HAP-1 (cell line): ENCODE results near the gene RAD51B.

ENCODE experiments used
- DNase-seq, 2 experiments: peaks; one replicate each; pipeline ENCODE4 v3.0.0-alpha.2; 2016 to 2020; ENCODE audit warnings: low spot score in 2 of 2
- H3K27me3 ChIP-seq: fragments of 250-450 bp; sonication (Bioruptor Pico); 2 replicates; pipeline ENCODE4 v1.5.1; 2020; ENCODE audit warnings: low read depth, mild to moderate bottlenecking, moderate library complexity
- H3K36me3 ChIP-seq: fragments of 250-450 bp; sonication (Bioruptor Pico); replicated peaks from 2 replicates; pipeline ENCODE4 v1.5.1; 2020; ENCODE audit warnings: mild to moderate bottlenecking
- H3K4me1 ChIP-seq: fragments of 250-450 bp; sonication (Bioruptor Pico); 2 replicates; pipeline ENCODE4 v1.5.1; 2020; ENCODE audit warnings: mild to moderate bottlenecking
- H3K4me3 ChIP-seq: fragments of 250-450 bp; sonication (Bioruptor Pico); 2 replicates; pipeline ENCODE4 v1.5.1; 2020; ENCODE audit warnings: mild to moderate bottlenecking, moderate library complexity
- H3K9me3 ChIP-seq: fragments of 250-450 bp; sonication (Bioruptor Pico); 2 replicates; pipeline ENCODE4 v1.5.1; 2020; ENCODE audit warnings: mild to moderate bottlenecking, moderate library complexity
- in situ Hi-C: fragments of 300-500 bp; cut with MboI; formaldehyde crosslinking; loops from 3 replicates; pipeline ENCODE4 v1.14.3; 2020; ENCODE audit warnings: low sequenced_read_pairs, inconsistent platforms, mixed read lengths

The RAD51B gene

GRCh38 chr14:67889455-67889854 is 69.9 kb downstream of the RAD51B start:
- in situ Hi-C loops = no loop called here
- DNase-seq = no peak
- Histone ChIP-seq H3K9me3 (no peaks in the 10 kb centered on the region), H3K36me3 (no peaks in the 10 kb centered on the region), H3K4me1 (no peaks in the 10 kb centered on the region), H3K27me3 (no peaks in the 10 kb centered on the region), H3K4me3 (no peak overlapping the region)

DNA sequence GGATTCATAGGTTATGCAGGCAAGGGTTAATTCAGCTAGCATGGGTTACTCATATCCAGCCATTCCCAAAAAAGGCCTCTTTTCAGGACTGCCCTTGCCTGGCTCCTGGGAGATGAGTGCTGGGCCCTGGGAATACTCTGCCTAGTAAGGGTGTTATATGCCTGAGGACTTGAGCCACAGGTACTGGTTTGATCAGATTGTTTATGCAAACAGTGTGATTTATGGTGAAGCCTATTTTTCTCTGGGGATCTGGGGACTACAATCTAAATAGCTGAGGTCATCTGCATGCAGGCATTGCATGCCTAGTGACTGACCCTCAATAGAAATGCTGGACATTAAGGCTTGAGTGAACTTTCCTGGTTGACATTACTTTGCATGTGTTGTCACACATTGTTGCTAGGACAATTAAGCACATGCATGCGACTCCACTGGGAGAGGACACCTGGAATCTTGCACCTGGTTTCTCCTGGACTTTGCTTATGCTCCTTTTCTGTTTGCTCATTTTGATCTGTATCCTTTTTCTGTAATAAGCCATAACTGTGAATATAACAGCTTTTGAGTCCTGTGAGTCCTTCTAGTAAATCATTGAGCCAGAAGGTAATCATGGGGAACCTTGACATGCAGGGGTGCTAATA is 73.0 kb downstream of the RAD51B start:
- no peak overlapping the region for H3K4me3 ChIP-seq
- no peaks in the 10 kb centered on the region for H3K27me3 ChIP-seq
- in situ Hi-C loops = no loop called here
- H3K9me3 ChIP-seq = no peaks in the 10 kb centered on the region
- DNase-seq = no peak
- H3K4me1 ChIP-seq = no peaks in the 10 kb centered on the region
- H3K36me3 ChIP-seq = no peaks in the 10 kb centered on the region

GRCh38 chr14:67900231-67900630 is 80.7 kb downstream of the RAD51B start:
- Histone ChIP-seq H3K4me3 (no peak overlapping the region), H3K4me1 (no peaks in the 10 kb centered on the region), H3K36me3 (no peaks in the 10 kb centered on the region), H3K9me3 (no peaks in the 10 kb centered on the region), H3K27me3 (no peaks in the 10 kb centered on the region)
- in situ Hi-C loops = no loop called here
- DNase-seq = no peak

DNA sequence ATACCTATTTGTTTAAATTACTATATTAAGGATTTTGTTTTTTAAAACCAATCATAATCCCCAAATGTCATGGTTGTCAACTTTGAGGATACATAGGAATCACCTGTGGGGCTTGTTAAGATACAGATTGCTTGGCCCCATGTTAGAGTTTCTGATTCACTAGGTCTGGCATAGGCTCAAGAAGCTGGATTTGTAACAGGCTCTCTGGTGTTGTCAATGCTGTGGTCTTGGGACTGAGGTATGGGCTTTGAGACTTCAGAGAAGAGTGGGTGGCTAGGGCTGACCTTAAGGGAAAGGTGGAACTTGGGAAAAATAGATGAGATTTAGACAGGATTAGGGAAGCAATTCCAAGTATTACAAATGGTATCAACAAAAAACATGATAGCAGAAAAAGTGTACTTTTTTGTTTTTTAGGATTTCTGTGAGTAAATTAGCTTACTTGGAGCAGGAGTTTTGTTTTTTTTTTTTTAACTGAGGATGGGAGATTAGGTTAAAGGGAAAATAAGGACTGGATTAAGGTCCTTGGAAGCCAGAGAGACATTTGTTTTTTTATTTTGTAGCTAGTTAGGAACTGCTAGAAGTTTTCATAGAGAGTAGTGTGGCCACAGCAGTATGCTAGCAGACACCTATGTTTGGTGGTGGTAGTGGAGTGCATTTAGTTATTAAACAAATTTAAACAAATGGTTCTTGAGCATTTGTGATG is 88.6 kb downstream of the RAD51B start:
- no peak overlapping the region for H3K4me3 ChIP-seq
- H3K27me3 ChIP-seq = no peaks in the 10 kb centered on the region
- H3K36me3 ChIP-seq = no peaks in the 10 kb centered on the region
- no peak for DNase-seq
- in situ Hi-C loops = no loop called here
- no peaks in the 10 kb centered on the region for H3K4me1 ChIP-seq
- H3K9me3 ChIP-seq = no peaks in the 10 kb centered on the region

- no peaks in the 10 kb centered on the region for H3K9me3 ChIP-seq
- DNase-seq = no peak
- in situ Hi-C loops = no loop called here
- no peaks in the 10 kb centered on the region for H3K36me3 ChIP-seq
- no peak overlapping the region for H3K4me3 ChIP-seq
- H3K4me1 ChIP-seq = no peaks in the 10 kb centered on the region
- no peaks in the 10 kb centered on the region for H3K27me3 ChIP-seq
Measured at GRCh38 chr14:67911562-67911961, 92.0 kb downstream of the RAD51B start.

DNA sequence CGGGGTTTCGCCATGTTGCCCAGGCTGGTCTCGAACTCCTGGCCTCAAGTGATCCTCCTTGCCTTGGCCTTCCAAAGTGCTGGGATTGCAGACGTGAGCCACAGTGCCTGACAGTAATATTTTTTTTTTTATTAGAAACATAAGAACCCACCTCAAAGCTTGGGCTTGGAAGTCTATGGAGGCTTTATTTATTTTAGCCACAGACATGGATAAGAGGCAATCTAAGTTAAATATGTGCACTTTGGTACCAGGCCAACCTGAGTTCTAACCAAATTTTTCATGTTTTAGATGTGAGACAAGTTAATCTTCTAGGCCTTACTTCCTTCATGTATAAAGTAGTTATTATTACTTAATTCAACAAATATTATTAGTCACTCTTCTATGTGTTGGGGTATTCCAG is 96.9 kb downstream of the RAD51B start:
- in situ Hi-C loops = no loop called here
- DNase-seq = no peak
- H3K27me3 ChIP-seq = no peaks in the 10 kb centered on the region
- no peaks in the 10 kb centered on the region for H3K9me3 ChIP-seq
- H3K4me3 ChIP-seq = no peak overlapping the region
- no peaks in the 10 kb centered on the region for H3K4me1 ChIP-seq
- no peaks in the 10 kb centered on the region for H3K36me3 ChIP-seq

DNA sequence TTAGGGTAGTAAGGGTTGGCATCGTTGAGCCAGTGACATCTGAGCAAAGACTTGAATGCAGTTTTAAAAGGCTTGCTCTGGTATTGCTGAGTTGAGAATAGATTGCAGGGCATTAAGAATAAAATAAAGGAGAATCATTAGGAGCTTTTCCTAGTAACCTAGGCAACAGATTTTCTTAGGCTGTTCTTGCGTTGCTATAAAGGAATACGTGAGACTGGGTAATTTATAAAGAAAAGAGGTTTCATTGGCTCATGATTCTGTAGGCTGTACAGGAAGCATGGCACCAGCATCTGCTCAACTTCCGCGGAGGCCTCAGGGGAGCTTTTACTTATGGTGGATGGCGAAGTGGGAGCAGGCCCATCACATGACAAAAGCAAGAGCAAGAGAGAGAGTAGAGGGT is 97.4 kb downstream of the RAD51B start:
- Histone ChIP-seq H3K9me3 (no peaks in the 10 kb centered on the region), H3K4me3 (no peak overlapping the region), H3K36me3 (no peaks in the 10 kb centered on the region), H3K27me3 (no peaks in the 10 kb centered on the region), H3K4me1 (no peaks in the 10 kb centered on the region)
- no peak for DNase-seq
- in situ Hi-C loops = no loop called here

DNA sequence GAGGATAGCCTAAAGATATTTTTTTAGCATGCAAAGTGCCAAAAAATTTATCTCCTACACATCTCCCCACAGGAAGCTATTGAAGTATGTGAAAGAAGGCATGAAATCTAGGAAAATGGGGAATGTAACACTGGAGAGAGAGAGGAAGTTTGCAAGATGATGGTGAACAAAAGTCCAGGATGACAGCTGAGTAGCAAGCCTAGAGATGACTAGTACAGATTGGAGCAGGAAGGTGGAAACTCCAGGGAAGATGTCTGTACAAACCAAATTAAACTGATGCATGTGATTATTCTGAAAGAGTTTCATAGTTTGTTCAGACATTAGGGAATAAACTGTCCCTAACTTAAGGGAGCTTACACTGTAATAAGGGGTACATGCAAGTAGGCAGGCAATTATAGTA is 99.3 kb downstream of the RAD51B start:
- Histone ChIP-seq H3K27me3 (no peaks in the 10 kb centered on the region), H3K4me3 (no peak overlapping the region), H3K9me3 (no peaks in the 10 kb centered on the region), H3K4me1 (no peaks in the 10 kb centered on the region), H3K36me3 (no peaks in the 10 kb centered on the region)
- DNase-seq = no peak
- in situ Hi-C loops = no loop called here

DNA sequence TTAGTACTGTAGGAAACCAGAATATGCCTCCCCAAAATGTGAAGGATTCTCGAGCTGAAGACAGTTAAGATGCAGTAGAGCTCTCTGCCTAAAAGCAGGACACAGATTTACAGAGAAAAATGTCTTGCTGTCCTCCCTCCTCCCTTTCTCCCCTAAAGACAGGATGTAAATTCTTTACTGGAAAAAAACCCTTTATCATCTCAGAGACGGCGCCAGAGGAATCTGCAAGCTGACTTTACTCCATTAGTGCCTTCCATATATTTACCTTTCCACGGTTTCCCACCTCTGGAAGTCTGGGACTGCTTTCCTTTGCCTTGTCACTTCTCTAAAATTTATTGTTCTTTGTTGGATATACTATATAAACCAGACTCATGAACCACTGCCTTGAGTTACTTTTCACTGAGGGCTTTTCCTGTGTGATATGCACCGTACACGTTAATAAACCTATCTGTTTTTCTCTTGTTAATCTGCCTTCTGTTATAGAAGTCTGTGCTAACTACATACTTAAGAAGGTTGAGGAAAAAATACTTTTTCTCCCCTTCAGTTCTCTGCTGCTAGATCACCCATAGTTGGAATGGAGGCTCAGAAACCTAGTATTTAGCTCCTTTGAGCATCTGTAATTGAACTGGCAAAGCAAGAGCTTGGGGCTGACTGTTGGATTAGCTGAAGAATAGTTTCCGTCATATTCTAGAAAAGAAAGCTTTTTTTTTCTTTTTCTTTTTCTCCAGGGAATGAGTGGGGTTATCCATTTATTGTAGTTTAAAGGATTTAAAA is 99.9 kb downstream of the RAD51B start:
- Histone ChIP-seq H3K9me3 (no peaks in the 10 kb centered on the region), H3K27me3 (no peaks in the 10 kb centered on the region), H3K4me3 (no peak overlapping the region), H3K36me3 (no peaks in the 10 kb centered on the region), H3K4me1 (no peaks in the 10 kb centered on the region)
- in situ Hi-C loops = no loop called here
- no peak for DNase-seq

DNA sequence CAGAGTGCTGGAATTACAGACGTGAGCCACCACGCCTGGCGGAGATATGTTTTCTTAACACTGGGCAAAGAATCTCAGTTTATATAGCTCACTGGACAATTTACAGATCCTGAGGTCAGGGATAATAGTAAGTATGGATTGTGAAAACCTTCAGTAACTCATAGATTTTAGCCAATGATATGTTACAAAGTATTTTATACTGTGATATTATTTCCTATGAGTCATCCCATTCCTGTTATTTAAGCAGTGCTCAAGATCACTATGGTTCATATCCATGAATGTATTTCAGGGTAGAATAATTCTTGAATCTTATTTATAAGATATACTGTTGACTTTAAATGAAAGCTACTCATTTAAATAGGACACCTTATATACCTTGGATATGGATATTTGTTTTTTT is 107.2 kb downstream of the RAD51B start:
- DNase-seq = no peak
- no peaks in the 10 kb centered on the region for H3K36me3 ChIP-seq
- no peaks in the 10 kb centered on the region for H3K27me3 ChIP-seq
- peaks cover 5% of the 10 kb centered on the region for H3K4me1 ChIP-seq
- in situ Hi-C loops = no loop called here
- no peak overlapping the region for H3K4me3 ChIP-seq
- H3K9me3 ChIP-seq = no peaks in the 10 kb centered on the region

GRCh38 chr14:67927244-67927643 is 107.7 kb downstream of the RAD51B start:
- Histone ChIP-seq H3K36me3 (no peaks in the 10 kb centered on the region), H3K4me3 (no peak overlapping the region), H3K9me3 (no peaks in the 10 kb centered on the region), H3K4me1 (peaks cover 5% of the 10 kb centered on the region), H3K27me3 (no peaks in the 10 kb centered on the region)
- no peak for DNase-seq
- in situ Hi-C loops = no loop called here

DNA sequence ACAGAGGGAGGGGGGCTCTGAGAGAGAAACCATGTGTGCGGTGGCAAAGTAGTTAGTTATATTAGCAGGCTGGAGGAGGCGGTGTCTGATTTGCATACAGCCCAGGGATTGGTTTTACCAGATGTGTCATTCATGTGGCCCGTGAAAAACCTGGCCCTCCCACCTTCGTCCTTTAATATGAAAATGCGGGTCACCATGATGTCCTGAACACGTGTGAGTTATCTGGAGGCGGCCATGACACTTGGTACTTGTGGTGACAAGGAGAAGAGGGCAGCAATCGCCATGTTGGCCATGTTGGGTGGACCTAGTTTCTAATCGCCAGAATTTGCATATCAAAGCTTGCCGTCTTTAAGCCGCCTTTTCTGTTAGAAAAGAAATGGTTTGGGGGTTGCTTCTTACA is 108.8 kb downstream of the RAD51B start:
- no peak overlapping the region for H3K4me3 ChIP-seq
- H3K36me3 ChIP-seq = no peaks in the 10 kb centered on the region
- H3K27me3 ChIP-seq = no peaks in the 10 kb centered on the region
- H3K4me1 ChIP-seq = peaks cover 5% of the 10 kb centered on the region
- in situ Hi-C loops = no loop called here
- no peaks in the 10 kb centered on the region for H3K9me3 ChIP-seq
- DNase-seq = peak; percentile 32 to 66

DNA sequence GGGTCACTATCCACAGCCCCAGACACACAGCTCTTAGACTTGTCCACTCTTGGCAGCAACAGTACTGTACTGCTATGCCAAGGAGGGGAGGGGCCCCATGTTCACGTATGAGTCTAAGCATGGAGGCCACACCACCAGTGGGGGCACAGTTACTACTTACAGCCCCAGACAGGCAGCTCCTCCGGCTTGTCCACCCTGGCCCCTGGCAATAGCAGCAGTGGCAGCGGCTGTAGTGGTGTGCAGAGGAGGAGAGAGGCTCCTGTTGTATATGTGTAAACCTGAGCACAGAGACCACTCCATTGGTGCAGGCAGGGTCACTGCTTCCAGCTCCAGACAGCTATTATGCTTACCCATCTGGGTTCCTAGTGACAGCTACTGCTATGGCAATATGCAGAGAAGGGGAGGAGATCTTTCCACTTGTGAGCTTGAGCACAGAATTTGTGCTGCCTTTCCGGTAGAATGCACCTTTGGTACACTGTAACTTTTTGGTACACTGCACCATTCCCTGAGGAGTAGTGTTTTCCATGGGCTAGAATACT is 113.2 kb downstream of the RAD51B start:
- Histone ChIP-seq H3K9me3 (no peaks in the 10 kb centered on the region), H3K36me3 (no peaks in the 10 kb centered on the region), H3K27me3 (no peaks in the 10 kb centered on the region), H3K4me3 (no peak overlapping the region), H3K4me1 (peaks cover 16% of the 10 kb centered on the region)
- DNase-seq = no peak
- in situ Hi-C loops = loop anchor here (5.0 kb wide), 1 partner anchor 885 kb away; no protein-coding TSS in a partner anchor

DNA sequence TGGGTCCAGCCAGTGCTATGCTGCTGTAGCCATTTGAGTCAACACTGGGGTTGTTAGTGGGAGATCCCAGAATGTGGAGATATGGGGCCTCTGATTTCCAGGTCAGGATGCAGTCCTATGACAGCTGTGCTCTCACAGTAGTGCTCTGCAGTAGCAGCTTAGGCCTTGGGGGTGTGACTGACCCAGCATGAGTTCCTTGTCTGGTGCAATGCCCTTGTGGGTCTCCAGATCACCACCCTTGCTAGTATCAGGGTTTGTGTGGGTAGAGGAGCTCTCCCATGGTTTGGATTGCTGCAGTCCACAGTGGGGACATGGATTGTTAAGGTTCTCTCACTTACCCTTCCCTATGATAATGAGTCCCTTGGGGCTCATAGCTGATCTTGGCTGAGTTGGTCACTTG is 113.7 kb downstream of the RAD51B start:
- Histone ChIP-seq H3K36me3 (no peaks in the 10 kb centered on the region), H3K4me3 (no peak overlapping the region), H3K9me3 (no peaks in the 10 kb centered on the region), H3K4me1 (peaks cover 20% of the 10 kb centered on the region), H3K27me3 (no peaks in the 10 kb centered on the region)
- DNase-seq = no peak
- in situ Hi-C loops = loop anchor here (5.0 kb wide), 1 partner anchor 884 kb away; no protein-coding TSS in a partner anchor
